HEK293T (cell line): ENCODE data around the gene ITPA.

ENCODE experiments used
- CTCF ChIA-PET: fragments of 350-600 bp; formaldehyde crosslinking; extraction: SDS; loops from one replicate; lab custom pipeline; 2021; ENCODE audit warnings: antibody characterized with exemption, inconsistent platforms; lab: Yijun Ruan, JAX
- POLR2A ChIA-PET: fragments of 350-600 bp; formaldehyde crosslinking; extraction: SDS; loops from one replicate; lab custom pipeline; 2020; ENCODE audit warnings: antibody characterized with exemption, inconsistent platforms; lab: Yijun Ruan, JAX
- DNase-seq: peaks from one replicate; pipeline ENCODE4 v3.0.0; 2012; ENCODE audit warnings: mixed read lengths; ENCODE audit errors: extremely low spot score
- ARNT ChIP-seq: fragments of 450-650 bp; IDR thresholded peaks from 2 replicates; pipeline ENCODE4 v1.6.1; 2017; ENCODE audit warnings: mild to moderate bottlenecking
- BHLHE40 ChIP-seq: fragments of 450-650 bp; IDR thresholded peaks from 2 replicates; pipeline ENCODE4 v1.6.1; 2016; ENCODE audit warnings: mild to moderate bottlenecking, moderate library complexity, borderline replicate concordance
- CTBP1 ChIP-seq: fragments of 450-650 bp; IDR thresholded peaks from 2 replicates; pipeline ENCODE4 v1.6.1; 2016; ENCODE audit warnings: borderline replicate concordance
- ELF4 ChIP-seq: fragments of 450-650 bp; IDR thresholded peaks from 2 replicates; pipeline ENCODE4 v1.6.1; 2017; ENCODE audit warnings: antibody characterized with exemption
- FOXA1 ChIP-seq: fragments of 450-650 bp; IDR thresholded peaks from 2 replicates; pipeline ENCODE4 v1.6.1; 2016; ENCODE audit warnings: mild to moderate bottlenecking
- FOXK2 ChIP-seq: fragments of 450-650 bp; IDR thresholded peaks from 2 replicates; pipeline ENCODE4 v1.6.1; 2016; ENCODE audit warnings: mild to moderate bottlenecking
- FOXM1 ChIP-seq: fragments of 450-650 bp; IDR thresholded peaks from 2 replicates; pipeline ENCODE4 v1.6.1; 2017; ENCODE audit warnings: mild to moderate bottlenecking, borderline replicate concordance
- HDGF ChIP-seq: fragments of 450-650 bp; IDR thresholded peaks from 2 replicates; pipeline ENCODE4 v1.6.1; 2017; ENCODE audit warnings: antibody characterized with exemption, borderline replicate concordance
- L3MBTL2 ChIP-seq: fragments of 450-650 bp; conservative IDR thresholded peaks from 2 replicates; pipeline ENCODE4 v1.6.1; 2016; ENCODE audit warnings: mild to moderate bottlenecking
- LEF1 ChIP-seq: fragments of 450-650 bp; IDR thresholded peaks from 2 replicates; pipeline ENCODE4 v1.6.1; 2017; ENCODE audit warnings: mild to moderate bottlenecking, borderline replicate concordance
- NFRKB ChIP-seq: fragments of 450-650 bp; IDR thresholded peaks from 2 replicates; pipeline ENCODE4 v1.6.1; 2016; ENCODE audit warnings: mild to moderate bottlenecking, moderate library complexity
- SP1 ChIP-seq: fragments of 450-650 bp; IDR thresholded peaks from 2 replicates; pipeline ENCODE4 v1.6.1; 2017
- SUZ12 ChIP-seq: fragments of 450-650 bp; IDR thresholded peaks from 2 replicates; pipeline ENCODE4 v1.6.1; 2016; ENCODE audit warnings: mild to moderate bottlenecking
- TARDBP ChIP-seq: fragments of 450-650 bp; IDR thresholded peaks from 2 replicates; pipeline ENCODE4 v1.6.1; 2016
- ZNF384 ChIP-seq: fragments of 450-650 bp; IDR thresholded peaks from 2 replicates; pipeline ENCODE4 v1.6.1; 2016
- TF ChIP-seq, protein P1 (sequence below): fragments of 450-650 bp; IDR thresholded peaks from 2 replicates; pipeline ENCODE4 v1.6.1; 2016

ITPA gene

DNA sequence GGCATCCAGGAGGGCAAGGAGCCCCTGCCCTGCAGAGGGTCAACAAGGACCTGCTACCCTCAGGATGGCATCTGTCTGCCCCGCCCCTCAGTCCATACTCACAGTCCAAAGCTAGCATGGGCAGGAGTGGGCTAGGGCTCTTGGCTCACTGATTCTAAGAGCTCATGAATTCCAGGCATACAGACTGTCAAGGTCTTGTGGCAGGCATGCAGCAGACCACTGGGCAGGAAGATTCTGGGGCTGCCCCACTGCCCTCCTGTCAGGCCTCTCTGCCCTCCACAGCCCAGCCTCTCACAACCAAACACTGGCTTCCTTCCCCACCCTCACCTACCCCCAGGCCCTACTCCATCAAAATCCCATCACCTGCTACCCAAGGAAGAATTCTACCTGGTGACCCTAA, 35.3 kb downstream of the ITPA start:
- CTCF ChIA-PET, result no interaction called here

DNA sequence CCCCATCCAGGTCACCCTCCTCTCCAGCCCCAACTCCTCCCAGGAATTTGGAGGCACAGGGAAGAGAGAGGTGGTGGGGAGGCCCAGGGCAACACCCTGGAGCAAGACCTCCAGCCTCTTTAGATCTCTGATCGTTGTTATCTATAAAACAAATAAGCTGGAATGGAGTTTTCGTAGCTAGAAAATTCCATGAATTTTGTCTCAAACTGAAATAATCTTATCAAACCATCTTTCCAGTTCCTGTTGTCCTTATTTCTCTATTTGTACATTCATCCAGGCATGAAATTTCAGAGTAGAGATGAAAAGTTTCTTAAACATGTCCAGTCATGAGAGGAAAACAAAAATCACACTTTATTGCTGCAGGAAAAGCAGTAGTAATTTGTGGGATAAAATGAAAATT, 35.9 kb downstream of the ITPA start:
- TF ChIP-seq SP1 (no peak), BHLHE40 (no peak), ZNF384 (no peak), L3MBTL2 (no peak), FOXK2 (no peak), HDGF (no peak), ELF4 (no peak), TARDBP (no peak), LEF1 (no peak), FOXM1 (no peak), NFRKB (no peak), SUZ12 (no peak), FOXA1 (no peak), ARNT (no peak)
- TF ChIP-seq, protein P1, sequence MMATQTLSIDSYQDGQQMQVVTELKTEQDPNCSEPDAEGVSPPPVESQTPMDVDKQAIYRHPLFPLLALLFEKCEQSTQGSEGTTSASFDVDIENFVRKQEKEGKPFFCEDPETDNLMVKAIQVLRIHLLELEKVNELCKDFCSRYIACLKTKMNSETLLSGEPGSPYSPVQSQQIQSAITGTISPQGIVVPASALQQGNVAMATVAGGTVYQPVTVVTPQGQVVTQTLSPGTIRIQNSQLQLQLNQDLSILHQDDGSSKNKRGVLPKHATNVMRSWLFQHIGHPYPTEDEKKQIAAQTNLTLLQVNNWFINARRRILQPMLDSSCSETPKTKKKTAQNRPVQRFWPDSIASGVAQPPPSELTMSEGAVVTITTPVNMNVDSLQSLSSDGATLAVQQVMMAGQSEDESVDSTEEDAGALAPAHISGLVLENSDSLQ, result no peak

More for the DNA sequence above, 35.3 kb downstream of the ITPA start:
- POLR2A ChIA-PET, result no interaction called here
- DNase-seq, result no peak
- TF ChIP-seq ARNT, result no peak
- TF ChIP-seq SP1, result no peak
- TF ChIP-seq BHLHE40, result no peak
- no peak for TF ChIP-seq L3MBTL2
- no peak for TF ChIP-seq SUZ12
- no peak for TF ChIP-seq NFRKB

DNA sequence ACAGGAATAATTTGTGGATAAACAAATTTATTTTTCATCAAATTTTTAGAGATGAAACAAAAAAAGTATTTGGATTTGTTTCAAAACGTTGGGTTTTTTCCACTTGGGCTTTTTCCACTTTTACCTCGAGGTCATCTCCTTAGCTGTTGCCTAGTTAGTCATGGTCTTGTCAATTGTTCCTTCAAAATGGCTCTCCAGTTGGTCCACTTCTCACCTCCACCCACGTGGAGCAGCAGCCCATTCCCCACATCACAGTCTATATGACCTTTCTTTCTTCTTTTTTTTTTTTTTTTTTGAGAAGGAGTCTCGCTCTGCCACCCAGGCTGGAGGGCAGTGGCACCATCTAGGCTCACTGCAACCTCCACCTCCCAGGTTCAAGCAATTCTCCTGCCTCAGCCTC, 36.4 kb downstream of the ITPA start:
- DNase-seq, result no peak
- TF ChIP-seq L3MBTL2 (peak; percentile 36; the same call in 1 of the 2 replicates), NFRKB (no peak)
- ChIA-PET CTCF (interaction anchor here (0.8 kb wide), 1 partner anchor 37 kb away, joined by 3 read pairs; no protein-coding TSS in a partner anchor), POLR2A (no interaction called here)

More for the DNA sequence above, 35.9 kb downstream of the ITPA start:
- ChIA-PET CTCF (interaction anchor here (0.8 kb wide), 1 partner anchor 37 kb away, joined by 3 read pairs; no protein-coding TSS in a partner anchor), POLR2A (no interaction called here)
- DNase-seq, result no peak

DNA sequence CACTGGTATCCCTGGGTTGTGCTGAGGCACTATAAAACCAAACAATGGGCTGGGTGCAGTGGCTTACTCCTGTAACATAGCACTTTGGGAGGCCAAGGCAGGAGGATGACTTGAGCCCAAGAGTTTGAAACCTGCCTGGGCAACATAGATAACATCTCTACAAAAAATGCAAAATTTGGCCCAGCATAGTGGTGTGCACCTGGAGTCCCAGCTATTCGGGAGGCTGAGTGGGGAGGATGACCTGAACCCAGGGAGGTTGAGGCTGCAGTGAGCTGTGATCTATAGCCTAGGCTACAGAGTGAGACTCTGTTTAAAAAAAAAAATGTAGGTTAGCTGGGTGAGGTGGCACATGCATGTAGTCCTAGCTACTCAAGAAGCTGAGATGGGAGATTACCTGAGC, 37.4 kb downstream of the ITPA start:
- no peak for DNase-seq
- no peak for TF ChIP-seq SUZ12
- POLR2A ChIA-PET, result no interaction called here
- CTCF ChIA-PET, result interaction anchor here (0.6 kb wide), 1 partner anchor 12 kb away, joined by 7 read pairs; no protein-coding TSS in a partner anchor

DNA sequence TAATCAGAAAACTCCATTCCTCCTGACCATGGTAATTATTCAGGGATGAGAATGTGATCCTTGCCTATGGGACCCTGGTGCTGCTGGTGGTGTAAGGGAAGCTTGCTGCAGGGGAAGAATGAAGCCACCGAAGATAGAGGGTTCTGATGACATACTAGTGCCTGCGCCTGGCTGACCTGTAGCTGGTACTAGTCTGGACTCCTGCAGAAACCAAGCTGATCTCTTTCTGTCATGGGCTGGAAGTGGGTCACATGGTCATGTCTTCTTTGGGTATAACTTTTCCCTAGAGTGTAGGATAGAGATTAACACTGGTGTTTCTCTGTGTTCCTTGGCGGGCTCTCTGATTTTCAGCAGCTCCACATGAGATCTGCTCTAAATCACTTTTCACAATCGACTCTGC, 38.3 kb downstream of the ITPA start:
- ChIA-PET POLR2A (interaction anchor here (1.6 kb wide), 1 partner anchor 8 kb away, joined by 5 read pairs; the partner anchor contains the start of gene SLC4A11), CTCF (interaction anchor here (1.3 kb wide), 1 partner anchor 25 kb away, joined by 3 read pairs; no protein-coding TSS in a partner anchor)
- DNase-seq, result no peak
- TF ChIP-seq FOXM1, result no peak
- no peak for TF ChIP-seq BHLHE40
- TF ChIP-seq LEF1, result no peak
- TF ChIP-seq SP1, result no peak
- no peak for TF ChIP-seq FOXK2
- no peak for TF ChIP-seq NFRKB

DNA sequence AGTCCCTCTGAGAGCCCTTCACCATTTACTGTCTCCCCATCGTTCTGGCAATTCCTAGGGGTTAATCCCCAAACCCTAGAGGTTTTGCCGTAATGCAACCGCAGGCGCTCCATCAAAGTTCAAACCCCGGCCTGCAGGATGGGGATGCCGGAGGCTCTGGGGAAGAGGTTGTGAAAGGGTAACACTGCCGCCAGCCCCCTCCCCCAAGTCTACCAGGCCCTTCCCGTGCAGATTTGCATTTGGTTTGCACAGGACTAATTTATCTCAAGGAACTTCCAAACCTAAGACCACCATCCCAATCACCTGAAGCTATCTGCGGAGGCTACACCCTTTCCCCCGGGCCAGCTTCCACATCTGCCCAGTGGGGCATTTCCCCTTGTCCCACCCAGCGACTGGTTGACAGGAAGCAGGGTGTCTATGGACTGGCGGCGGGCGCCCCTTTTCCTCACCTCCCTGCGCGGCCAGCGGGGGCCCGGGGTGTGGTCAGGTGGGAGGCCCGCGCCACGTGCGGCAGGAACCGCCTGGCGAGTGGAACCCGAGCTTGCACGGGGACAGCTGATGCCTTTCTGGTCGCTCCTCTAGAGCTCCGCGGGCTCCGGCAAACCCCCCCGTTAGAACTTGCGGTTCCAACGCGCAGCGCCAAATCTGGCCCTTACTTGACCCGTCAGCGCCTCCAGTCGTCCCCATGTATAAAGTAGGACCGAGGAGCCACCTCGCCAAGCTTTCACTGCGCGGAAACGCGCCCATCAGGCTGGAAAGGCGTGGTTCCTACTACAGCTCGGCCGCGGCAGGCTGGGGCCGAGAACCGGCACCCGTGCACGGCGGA, 39.1 kb downstream of the ITPA start:
- ChIA-PET POLR2A (interaction anchor here (1.6 kb wide), 1 partner anchor 9 kb away, joined by 5 read pairs; the partner anchor contains the start of gene SLC4A11), CTCF (interaction anchor here (1.3 kb wide), 1 partner anchor 24 kb away, joined by 3 read pairs; no protein-coding TSS in a partner anchor)
- no peak for DNase-seq
- TF ChIP-seq LEF1, result no peak
- TF ChIP-seq HDGF, result no peak
- TF ChIP-seq, protein P1, result no peak
- TF ChIP-seq NFRKB, result no peak
- TF ChIP-seq SP1, result no peak
- no peak for TF ChIP-seq FOXK2

DNA sequence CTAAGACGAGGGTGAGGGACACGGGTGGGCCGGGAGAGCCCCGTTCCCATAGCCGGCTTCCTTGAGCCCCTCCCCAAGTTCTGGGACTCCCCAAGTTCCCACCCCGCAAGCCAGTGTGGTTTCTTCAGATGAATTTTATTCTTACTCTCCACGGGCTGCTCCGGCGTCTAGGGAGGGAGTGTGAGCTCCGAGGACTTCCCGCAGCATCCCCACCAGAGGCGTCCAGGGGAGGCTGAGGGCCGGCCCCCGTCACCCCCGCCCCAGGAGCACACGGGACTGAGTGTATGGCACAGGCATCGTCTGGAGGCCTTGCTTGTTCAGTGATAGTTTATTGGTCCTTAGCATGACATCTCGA, 39.7 kb downstream of the ITPA start:
- ChIA-PET POLR2A (interaction anchor here (1.6 kb wide), 1 partner anchor 10 kb away, joined by 5 read pairs; the partner anchor contains the start of gene SLC4A11), CTCF (no interaction called here)
- TF ChIP-seq L3MBTL2, result no peak
- TF ChIP-seq SUZ12, result no peak
- TF ChIP-seq ARNT, result no peak
- no peak for TF ChIP-seq TARDBP
- no peak for TF ChIP-seq FOXM1
- TF ChIP-seq FOXA1, result no peak
- TF ChIP-seq, protein P1, result no peak
- TF ChIP-seq FOXK2, result no peak
- no peak for TF ChIP-seq CTBP1
- TF ChIP-seq BHLHE40, result no peak
- no peak for TF ChIP-seq SP1
- DNase-seq, result no peak
